OCI-LY3 (cell line): Measurements from ENCODE around the gene SPOCK3.

ENCODE experiments used
- CTCF ChIP-seq: fragments of 200-600, 300-600 bp; sonication (generic); IDR thresholded peaks from 2 replicates; pipeline ENCODE4 v1.5.1; 2014; ENCODE audit warnings: antibody characterized with exemption, low read length, low read depth
- EZH2phosphoT487 ChIP-seq: fragments of 200-600 bp; shearing (Covaris generic); IDR thresholded peaks from 2 replicates; pipeline ENCODE4 v1.6.1; 2018; ENCODE audit warnings: antibody characterized with exemption, mixed run types, low read depth

- TF ChIP-seq CTCF (no peak), EZH2phosphoT487 (no peak)
These were observed 268.7 kb downstream of the SPOCK3 start for GRCh38 chr4:166965562-166965961.
